Loucy (cell line): ENCODE results near the gene DNAH8.

Source experiments
- H2AFZ ChIP-seq: fragments of 200-600 bp; sonication (generic); 2 replicates; pipeline ENCODE4 v1.6.0; 2016; ENCODE audit warnings: antibody characterized with exemption, mild to moderate bottlenecking, low read length, moderate library complexity
- H3F3A ChIP-seq: fragments of 200-600 bp; 2 replicates; pipeline ENCODE4 v1.6.0; 2016; ENCODE audit warnings: antibody characterized with exemption, low read depth, mild to moderate bottlenecking
- H3K27me3 ChIP-seq: fragments of 200-600 bp; sonication (generic); 2 replicates; pipeline ENCODE4 v1.6.1; 2014; ENCODE audit warnings: low read length, mild to moderate bottlenecking; ENCODE audit not compliant: insufficient read depth, poor library complexity, severe bottlenecking
- H3K36me3 ChIP-seq: fragments of 200-600 bp; sonication (generic); 2 replicates; pipeline ENCODE4 v1.6.1; 2016; ENCODE audit warnings: low read length; ENCODE audit not compliant: insufficient read depth
- H3K4me1 ChIP-seq: fragments of 200-600 bp; sonication (generic); 2 replicates; pipeline ENCODE4 v1.5.1; 2014; ENCODE audit warnings: low read length, mild to moderate bottlenecking; ENCODE audit not compliant: insufficient read depth, poor library complexity, severe bottlenecking
- H3K4me2 ChIP-seq: fragments of 200-600 bp; sonication (generic); 2 replicates; pipeline ENCODE4 v1.6.0; 2014; ENCODE audit warnings: antibody characterized with exemption, low read length, low read depth, mild to moderate bottlenecking; ENCODE audit not compliant: poor library complexity, severe bottlenecking
- H3K4me3 ChIP-seq: fragments of 200-600 bp; sonication (generic); 2 replicates; pipeline ENCODE4 v1.5.1; 2014; ENCODE audit warnings: low read length, mild to moderate bottlenecking, mixed read lengths; ENCODE audit not compliant: poor library complexity, severe bottlenecking
- H3K79me2 ChIP-seq: fragments of 200-600 bp; sonication (generic); 2 replicates; pipeline ENCODE4 v1.6.1; 2014; ENCODE audit warnings: low read length; ENCODE audit not compliant: insufficient read depth
- H3K9ac ChIP-seq: fragments of 200-600 bp; sonication (generic); 2 replicates; pipeline ENCODE4 v1.6.0; 2014; ENCODE audit warnings: mild to moderate bottlenecking, low read depth, low read length, moderate library complexity; ENCODE audit not compliant: poor library complexity, severe bottlenecking
- H3K9me2 ChIP-seq: fragments of 200-600 bp; sonication (generic); replicated peaks from 2 replicates; pipeline ENCODE4 v1.6.1; 2016; ENCODE audit warnings: low read depth, low read length, mixed read lengths
- H3K9me3 ChIP-seq: fragments of 200-600 bp; sonication (generic); 2 replicates; pipeline ENCODE4 v1.6.1; 2014; ENCODE audit warnings: mild to moderate bottlenecking, antibody characterized with exemption, low read length, low read depth; ENCODE audit not compliant: insufficient read depth
- H4K20me1 ChIP-seq: fragments of 200-600 bp; sonication (generic); 2 replicates; pipeline ENCODE4 v1.6.0; 2014; ENCODE audit warnings: antibody characterized with exemption, low read length, mild to moderate bottlenecking; ENCODE audit not compliant: insufficient read depth, poor library complexity, severe bottlenecking
- CTCF ChIP-seq: fragments of 200-600 bp; sonication (generic); conservative IDR thresholded peaks from 2 replicates; pipeline ENCODE4 v1.5.1; 2014; ENCODE audit warnings: mild to moderate bottlenecking, antibody characterized with exemption, low read length
- EZH2phosphoT487 ChIP-seq: fragments of 200-600 bp; IDR thresholded peaks from 2 replicates; pipeline ENCODE4 v1.6.1; 2018; ENCODE audit warnings: antibody characterized with exemption, mild to moderate bottlenecking, moderate library complexity, borderline replicate concordance

Gene DNAH8

GRCh38 chr6:38673397-38674165, 41.5 kb upstream of the DNAH8 start:
- H3K27me3 ChIP-seq: no peaks in the 10 kb centered on the region
- no peak overlapping the region for H3K4me3 ChIP-seq
- no peak overlapping the region for H3K4me2 ChIP-seq

GRCh38 chr6:38676236-38676973, 38.7 kb upstream of the DNAH8 start:
- no peak overlapping the region for H3K9ac ChIP-seq
- H3K4me2 ChIP-seq: no peak overlapping the region
- no peak for TF ChIP-seq EZH2phosphoT487
- TF ChIP-seq CTCF: no peak
- H3K4me1 ChIP-seq: no peaks in the 10 kb centered on the region
- H3K79me2 ChIP-seq: no peaks in the 10 kb centered on the region
- H3K9me2 ChIP-seq: no peaks in the 10 kb centered on the region
- H3K9me3 ChIP-seq: no peaks in the 10 kb centered on the region
- H4K20me1 ChIP-seq: no peaks in the 10 kb centered on the region
- H3K4me3 ChIP-seq: no peak overlapping the region
- H3K36me3 ChIP-seq: peaks cover 55% of the 10 kb centered on the region; the same call in 1 of the 2 replicates
- H2AFZ ChIP-seq: no peak overlapping the region
- H3F3A ChIP-seq: no peaks in the 10 kb centered on the region
- H3K27me3 ChIP-seq: no peaks in the 10 kb centered on the region

More at GRCh38 chr6:38673397-38674165, 41.5 kb upstream of the DNAH8 start:
- Histone ChIP-seq H3K4me1 (no peaks in the 10 kb centered on the region), H3K79me2 (no peaks in the 10 kb centered on the region), H3K9ac (no peak overlapping the region), H3K9me2 (no peaks in the 10 kb centered on the region), H3K36me3 (peaks cover 41% of the 10 kb centered on the region; the same call in 1 of the 2 replicates), H4K20me1 (no peaks in the 10 kb centered on the region), H3F3A (0 out of 2 replicates have a peak, but pooled peaks cover 3% of the 10 kb centered on the region), H2AFZ (no peak overlapping the region), H3K9me3 (no peaks in the 10 kb centered on the region)
- TF ChIP-seq CTCF (no peak), EZH2phosphoT487 (no peak)

GRCh38 chr6:38676974-38677544, 38.1 kb upstream of the DNAH8 start:
- H3K4me3 ChIP-seq: no peak overlapping the region
- H3F3A ChIP-seq: no peaks in the 10 kb centered on the region
- H3K4me1 ChIP-seq: no peaks in the 10 kb centered on the region
- H3K9me3 ChIP-seq: no peaks in the 10 kb centered on the region
- no peak overlapping the region for H2AFZ ChIP-seq
- peaks cover 1% of the 10 kb centered on the region for H4K20me1 ChIP-seq
- no peaks in the 10 kb centered on the region for H3K9me2 ChIP-seq
- H3K79me2 ChIP-seq: no peaks in the 10 kb centered on the region
- H3K9ac ChIP-seq: no peak overlapping the region
- no peaks in the 10 kb centered on the region for H3K27me3 ChIP-seq
- H3K4me2 ChIP-seq: no peak overlapping the region
- peaks cover 62% of the 10 kb centered on the region for H3K36me3 ChIP-seq
- no peak for TF ChIP-seq CTCF
- no peak for TF ChIP-seq EZH2phosphoT487
